Fibroblast of villous mesenchyme (primary cell): ENCODE data around the gene GOLGA8J. TPM values are rescaled to one million over a fixed set of nuclear protein-coding genes. Genes with fewer than 3 reads are reported as not detected.
A peak's percentile ranks its signal among the peaks of the same experiment; 100 is the strongest.
"Not testable (repeated sequence)": the region's sequence is repeated elsewhere in the genome, so short reads cannot be mapped to it uniquely, and the experiment has no call there.

Experiments
- DNase-seq: peaks from one replicate; pipeline ENCODE4 v3.0.0-alpha.2; 2010; ENCODE audit warnings: low read depth
- H3K4me3 ChIP-seq: 2 replicates; pipeline ENCODE4 v1.5.1; 2011; ENCODE audit warnings: low read depth, mild to moderate bottlenecking, low read length
- CTCF ChIP-seq: IDR thresholded peaks from 2 replicates; pipeline ENCODE4 v1.5.1; 2012; ENCODE audit warnings: low read depth, mild to moderate bottlenecking, low read length; ENCODE audit not compliant: insufficient read depth
- total RNA-seq: library from RNA; depleted of rRNA; stranded (reverse); fragments of >200 nt; gene quantifications from 2 replicates; pipeline ENCODE4 v1.2.3, GENCODE V29; 2012

The GOLGA8J gene
- total RNA-seq, 1 donor = not detected

DNA sequence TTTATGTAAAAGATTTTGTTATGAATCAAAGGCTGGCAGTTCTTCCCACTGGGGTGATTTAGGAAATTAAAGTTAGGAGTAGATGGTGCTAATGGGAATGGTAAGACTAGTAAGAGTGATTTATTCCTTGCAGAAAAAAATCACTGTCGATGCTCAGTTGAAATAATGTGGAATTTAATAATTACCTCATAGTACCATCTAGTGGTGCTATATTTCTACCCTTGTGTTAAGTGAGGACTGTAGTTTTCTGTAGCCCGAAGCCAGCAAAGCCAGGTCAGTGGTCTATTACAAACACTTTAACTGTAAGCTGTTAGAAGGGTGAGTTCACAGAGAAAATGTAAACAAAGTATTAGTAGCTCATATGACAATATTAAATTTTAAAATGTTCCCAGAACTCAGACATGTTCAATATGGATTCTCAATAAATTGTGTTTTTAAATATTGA lies 39.5 kb upstream of the GOLGA8J start:
- DNase-seq = peak; percentile 37
- peak; percentile 24 for TF ChIP-seq CTCF
- no peak overlapping the region for H3K4me3 ChIP-seq

DNA sequence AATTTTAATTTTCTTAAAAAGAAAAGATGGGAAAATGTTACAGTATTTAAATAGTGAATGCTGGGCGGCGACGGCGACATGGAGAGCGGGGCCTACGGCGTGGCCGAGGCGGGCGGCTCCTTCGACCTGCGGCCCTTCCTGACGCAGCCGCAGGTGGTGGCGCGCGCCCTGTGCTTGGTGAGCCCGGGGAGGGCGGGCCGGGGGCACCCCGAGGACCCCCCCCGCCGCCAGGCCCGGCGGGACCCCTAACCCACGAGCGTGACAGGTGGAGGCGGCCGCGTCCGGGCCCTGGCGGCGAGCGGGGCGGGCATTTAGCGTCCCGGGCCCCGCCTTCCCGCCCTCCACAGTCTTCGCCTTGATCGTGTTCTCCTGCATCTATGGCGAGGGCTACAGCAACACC lies 38.4 kb upstream of the GOLGA8J start:
- no peak for TF ChIP-seq CTCF
- no peak overlapping the region for H3K4me3 ChIP-seq
- DNase-seq = no peak

- DNase-seq, H3K4me3 ChIP-seq: not testable (repeated sequence)
These were observed 37.9 kb upstream of the GOLGA8J start for GRCh38 chr15:30044826-30045225.

- H3K4me3 ChIP-seq, DNase-seq: not testable (repeated sequence)
These were observed 37.3 kb upstream of the GOLGA8J start for GRCh38 chr15:30045248-30046041.

DNA sequence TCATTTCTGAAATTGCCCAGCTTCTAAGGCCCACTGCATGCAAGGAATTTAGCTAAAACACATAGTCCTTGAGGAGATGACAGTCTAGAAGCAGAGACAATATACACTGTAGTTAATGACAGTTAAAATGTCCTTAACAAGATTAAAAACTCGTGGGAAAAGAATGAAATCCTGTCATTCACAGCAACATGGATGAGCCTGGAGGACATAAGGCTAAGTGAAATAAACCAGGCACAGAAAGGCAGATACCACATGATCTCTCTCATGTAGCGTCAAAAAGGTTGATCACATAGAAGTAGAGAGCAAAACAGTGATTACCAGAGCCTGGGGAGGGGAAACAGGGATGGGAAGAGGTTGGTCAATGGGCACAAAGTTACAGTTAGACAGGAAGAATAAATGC lies 36.3 kb upstream of the GOLGA8J start:
- no peak for DNase-seq
- H3K4me3 ChIP-seq = no peak overlapping the region
- no peak for TF ChIP-seq CTCF

DNA sequence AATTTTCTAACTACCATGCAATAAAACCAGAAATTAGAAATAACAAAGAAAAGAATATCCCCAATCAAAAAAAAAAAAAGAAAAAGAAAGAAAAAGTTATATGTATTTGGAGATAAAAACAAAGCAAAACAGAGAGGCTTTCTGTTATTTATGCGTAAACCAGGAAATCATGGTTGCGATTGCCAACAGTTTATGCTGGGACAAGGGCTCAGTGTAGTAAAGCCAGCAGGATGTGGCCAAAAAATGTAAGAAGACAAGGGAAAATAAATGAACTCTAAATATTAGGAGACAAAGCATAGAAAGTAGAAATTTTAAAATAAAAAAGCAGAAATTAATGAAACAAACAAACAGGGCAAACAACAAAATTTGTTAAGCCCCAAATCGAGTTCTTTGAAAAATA lies 27.2 kb upstream of the GOLGA8J start:
- H3K4me3 ChIP-seq = no peak overlapping the region
- no peak for DNase-seq
- no peak for TF ChIP-seq CTCF

GRCh38 chr15:30056166-30056565 lies 26.6 kb upstream of the GOLGA8J start:
- no peak for TF ChIP-seq CTCF
- DNase-seq = no peak
- no peak overlapping the region for H3K4me3 ChIP-seq

DNA sequence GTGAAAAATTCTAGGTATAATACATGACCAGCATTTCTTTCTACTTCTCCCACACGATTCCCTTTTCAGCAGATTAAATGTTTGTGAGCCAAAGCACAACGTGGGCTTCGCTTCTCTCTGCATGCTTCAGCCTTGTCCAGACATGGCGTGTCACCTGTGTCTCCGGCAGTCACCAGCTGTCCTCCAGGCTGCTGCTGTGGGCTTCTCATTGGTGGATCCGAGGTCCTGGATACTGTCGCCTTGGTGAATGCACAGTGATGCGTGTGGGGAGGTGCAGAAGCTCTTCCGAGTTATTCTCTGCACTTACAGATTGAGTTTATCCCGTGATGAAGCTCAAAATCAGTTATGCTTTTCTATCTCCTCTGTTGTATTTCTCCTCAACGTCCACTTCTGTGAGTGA lies 23.0 kb upstream of the GOLGA8J start:
- DNase-seq = no peak
- TF ChIP-seq CTCF = no peak
- no peak overlapping the region for H3K4me3 ChIP-seq
